Calu3 (cell line): ENCODE measurements around the gene PCGF1. TPM values are rescaled to one million over a fixed set of nuclear protein-coding genes. Genes with fewer than 3 reads are reported as not detected.
A peak's percentile ranks its signal among the peaks of the same experiment; 100 is the strongest.

Source experiments
- Bru-seq: library from RNA; stranded (reverse); fragments of 400-500 nt; gene quantifications from one replicate; lab custom pipeline; 2021; lab: Mats Ljungman, UMichigan
- BruChase-seq, 2 experiments: library from RNA; stranded (reverse); fragments of 400-500 nt; gene quantifications; one replicate each; lab custom pipeline; 2021; lab: Mats Ljungman, UMichigan
- BruUV-seq: library from RNA; stranded (reverse); fragments of 400-500 nt; replicated peaks from 2 replicates; lab custom pipeline; 2021; lab: Mats Ljungman, UMichigan
- CTCF ChIA-PET: fragments of 300-600 bp; sonication (Branson Sonifier 250); formaldehyde crosslinking; loops from one replicate; lab custom pipeline; 2022; ENCODE audit warnings: antibody characterized with exemption; lab: Charles Lee
- DNase-seq: peaks from one replicate; pipeline ENCODE4 v3.0.0; 2022
- H3K27ac Mint-ChIP-seq: one replicate; pipeline ENCODE4 v1.8.0; 2022; ENCODE audit warnings: mixed read lengths; ENCODE audit not compliant: unreplicated experiment
- H3K27me3 Mint-ChIP-seq: one replicate; pipeline ENCODE4 v1.8.0; 2022; ENCODE audit warnings: mixed read lengths; ENCODE audit not compliant: unreplicated experiment
- H3K36me3 Mint-ChIP-seq: one replicate; pipeline ENCODE4 v1.8.0; 2022; ENCODE audit warnings: mild to moderate bottlenecking, moderate library complexity, mixed read lengths; ENCODE audit not compliant: insufficient read depth, unreplicated experiment
- H3K4me1 Mint-ChIP-seq: one replicate; pipeline ENCODE4 v1.8.0; 2022; ENCODE audit warnings: mild to moderate bottlenecking, low read depth, mixed read lengths; ENCODE audit not compliant: unreplicated experiment
- H3K4me3 Mint-ChIP-seq: one replicate; pipeline ENCODE4 v1.8.0; 2022; ENCODE audit warnings: mild to moderate bottlenecking, low read depth, moderate library complexity, mixed read lengths; ENCODE audit not compliant: unreplicated experiment
- H3K9me3 Mint-ChIP-seq: one replicate; pipeline ENCODE4 v1.8.0; 2022; ENCODE audit warnings: low read depth, mixed read lengths; ENCODE audit not compliant: unreplicated experiment
- intact Hi-C: fragments of 100-400 bp; cut with micrococcal nuclease; formaldehyde crosslinking; loops from one replicate; pipeline ENCODE4 v1.10.0; 2022; ENCODE audit not compliant: unreplicated experiment
- long read RNA-seq: library from polyadenylated mRNA; stranded (forward); transcript quantifications from one replicate; pipeline ENCODE4 v2.0.0, GENCODE V29; 2022
- total RNA-seq: library from RNA; stranded (reverse); gene quantifications from 2 replicates; pipeline ENCODE4 v1.2.3, GENCODE V29; 2022
- TF ChIP-seq, protein P1 (sequence below): fragments of 200-600 bp; IDR thresholded peaks from one replicate; pipeline ENCODE4 v1.8.0; 2022; ENCODE audit warnings: antibody characterized with exemption; ENCODE audit not compliant: unreplicated experiment

PCGF1 gene
- 25.9 TPM in 2 replicates for total RNA-seq
- Bru-seq, nascent RNA, result percentile 60 among the genes with signal in this experiment
- percentile 67 among the genes with signal in this experiment for BruChase-seq, experiment 1, labeled RNA remaining after a 6-hour chase
- BruChase-seq, experiment 2, labeled RNA remaining after a 2-hour chase, result percentile 77 among the genes with signal in this experiment
- long read RNA-seq, transcript PCGF1-201 (9 exons, 1,792 nt), result major isoform, 12 of 31 reads
- long read RNA-seq, transcript PCGF1-204 (8 exons, 1,056 nt), result minor isoform, 9 of 31 reads
- long read RNA-seq, partial matches to known transcripts, result 1 of 31 reads
- long read RNA-seq, other reads (novel, unspliced or antisense), result 7 of 31 reads

DNA sequence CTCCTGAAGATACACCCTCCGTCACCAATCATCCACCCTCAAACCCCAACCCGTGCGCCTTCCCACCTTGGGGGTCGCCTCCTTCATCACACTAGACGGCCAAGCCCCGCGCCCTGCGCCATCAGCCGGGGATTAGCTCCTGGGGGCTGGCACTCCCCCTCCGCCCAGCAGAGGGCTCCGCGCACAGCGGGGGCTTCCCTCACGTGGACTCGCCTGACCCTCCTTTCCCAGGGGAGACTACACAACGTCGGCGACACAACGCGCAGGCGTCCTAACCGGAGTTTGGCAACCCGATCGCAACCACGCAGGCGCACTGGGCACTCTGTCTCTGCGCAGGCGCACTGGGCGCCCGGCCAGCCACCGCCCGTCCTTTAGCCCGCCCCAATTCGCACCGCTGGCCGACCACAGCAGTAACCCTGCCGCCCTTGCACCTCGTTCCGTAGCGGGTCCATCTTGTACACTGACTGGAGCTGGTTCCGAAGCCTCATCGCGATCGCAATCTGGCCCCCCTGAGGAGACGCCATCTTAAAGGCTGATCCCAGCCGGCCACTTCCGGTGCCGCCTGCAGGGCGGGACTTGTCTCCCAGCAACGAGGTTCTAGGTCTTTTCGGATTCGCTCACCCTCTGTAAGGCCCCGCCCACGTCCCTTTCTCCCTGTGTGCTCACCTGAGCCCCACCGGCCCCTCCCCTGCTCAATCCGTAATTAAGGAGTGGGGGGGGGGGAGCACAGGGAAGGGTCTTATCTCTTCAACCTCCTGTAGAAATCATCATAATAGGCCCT is at the start of gene PCGF1:
Gene PCGF1 (minus strand): TSS at position 551 of the 781 bp plus-strand sequence. CDS start 27 bp downstream, at position 524.
- CTCF ChIA-PET, result interaction anchor here (0.7 to 1.7 kb wide), 5 partner anchors 18 to 29 kb away, joined by 3 to 6 read pairs (median 3); partner anchors contain the start of genes CCDC142 and TTC31
- no TSS peak for BruUV-seq
- H3K27me3 Mint-ChIP-seq, result peaks cover 38% of the 10 kb centered on the region
- peak within 1 kb of the TSS; percentile 100 for H3K27ac Mint-ChIP-seq
- peak within 1 kb of the TSS; percentile 97 for H3K4me3 Mint-ChIP-seq
- DNase-seq, result peak; percentile 98
- H3K36me3 Mint-ChIP-seq, result peaks cover 50% of the 10 kb centered on the region
- intact Hi-C loops, result loop anchor here (2.0 kb wide), 1 partner anchor 21 kb away; the partner anchor contains the start of genes AUP1 and HTRA2
- TF ChIP-seq, protein P1, sequence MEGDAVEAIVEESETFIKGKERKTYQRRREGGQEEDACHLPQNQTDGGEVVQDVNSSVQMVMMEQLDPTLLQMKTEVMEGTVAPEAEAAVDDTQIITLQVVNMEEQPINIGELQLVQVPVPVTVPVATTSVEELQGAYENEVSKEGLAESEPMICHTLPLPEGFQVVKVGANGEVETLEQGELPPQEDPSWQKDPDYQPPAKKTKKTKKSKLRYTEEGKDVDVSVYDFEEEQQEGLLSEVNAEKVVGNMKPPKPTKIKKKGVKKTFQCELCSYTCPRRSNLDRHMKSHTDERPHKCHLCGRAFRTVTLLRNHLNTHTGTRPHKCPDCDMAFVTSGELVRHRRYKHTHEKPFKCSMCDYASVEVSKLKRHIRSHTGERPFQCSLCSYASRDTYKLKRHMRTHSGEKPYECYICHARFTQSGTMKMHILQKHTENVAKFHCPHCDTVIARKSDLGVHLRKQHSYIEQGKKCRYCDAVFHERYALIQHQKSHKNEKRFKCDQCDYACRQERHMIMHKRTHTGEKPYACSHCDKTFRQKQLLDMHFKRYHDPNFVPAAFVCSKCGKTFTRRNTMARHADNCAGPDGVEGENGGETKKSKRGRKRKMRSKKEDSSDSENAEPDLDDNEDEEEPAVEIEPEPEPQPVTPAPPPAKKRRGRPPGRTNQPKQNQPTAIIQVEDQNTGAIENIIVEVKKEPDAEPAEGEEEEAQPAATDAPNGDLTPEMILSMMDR, result no peak
- no peaks in the 10 kb centered on the region for H3K9me3 Mint-ChIP-seq
- peaks cover 27% of the 10 kb centered on the region for H3K4me1 Mint-ChIP-seq

DNA sequence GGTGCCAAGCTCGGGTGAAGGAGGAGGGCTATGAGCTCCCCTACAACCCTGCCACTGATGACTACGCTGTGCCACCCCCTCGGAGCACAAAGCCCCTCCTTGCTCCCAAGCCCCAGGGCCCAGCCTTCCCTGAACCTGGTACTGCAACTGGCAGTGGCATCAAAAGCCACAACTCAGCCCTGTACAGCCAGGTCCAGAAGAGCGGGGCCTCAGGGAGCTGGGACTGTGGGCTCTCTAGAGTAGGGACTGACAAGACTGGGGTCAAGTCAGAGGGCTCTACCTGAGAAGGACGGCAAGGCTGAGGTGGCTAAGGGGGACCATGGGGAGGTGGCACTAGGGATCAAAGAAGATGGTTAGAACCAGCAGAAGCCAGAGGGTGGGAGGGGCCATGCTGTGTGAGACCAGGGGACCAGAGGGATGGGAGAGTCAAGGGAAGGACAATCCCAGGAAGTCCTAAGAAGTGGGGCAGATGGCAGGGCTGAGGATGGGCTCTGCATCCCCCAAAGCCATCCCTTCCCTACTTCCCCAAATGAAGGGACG is 49.4 kb upstream of the PCGF1 start:
- Mint-ChIP-seq H3K27me3 (peaks cover 24% of the 10 kb centered on the region), H3K27ac (no peak overlapping the region), H3K9me3 (no peaks in the 10 kb centered on the region), H3K36me3 (peaks cover 24% of the 10 kb centered on the region), H3K4me3 (no peak overlapping the region), H3K4me1 (peaks cover 11% of the 10 kb centered on the region)
- no TSS peak for BruUV-seq
- TF ChIP-seq, protein P1, result no peak
- intact Hi-C loops, result no loop called here
- DNase-seq, result no peak
- CTCF ChIA-PET, result interaction anchor here (0.5 to 0.6 kb wide), 2 partner anchors 42 to 165 kb away, joined by 3 read pairs; no protein-coding TSS in a partner anchor

DNA sequence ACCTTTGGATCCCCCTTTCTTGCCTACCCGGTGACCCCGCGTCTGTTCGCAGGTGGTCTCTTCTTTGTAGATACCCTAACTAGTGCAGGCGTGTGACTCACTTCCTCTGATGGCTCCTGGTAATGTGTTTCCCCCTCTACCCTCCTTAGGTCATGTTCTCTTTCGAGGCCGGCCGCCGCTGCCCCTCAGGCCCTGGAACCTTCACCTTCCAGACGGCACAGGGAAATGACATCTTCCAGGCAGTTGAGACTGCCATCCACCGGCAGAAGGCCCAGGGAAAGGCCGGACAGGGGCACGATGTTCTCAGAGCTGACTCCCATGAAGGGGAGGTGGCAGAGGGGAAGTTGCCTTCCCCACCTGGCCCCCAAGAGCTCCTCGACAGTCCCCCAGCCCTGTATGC is 48.7 kb upstream of the PCGF1 start:
- intact Hi-C loops, result no loop called here

More for the DNA sequence above, 48.7 kb upstream of the PCGF1 start:
- no TSS peak for BruUV-seq
- H3K4me3 Mint-ChIP-seq, result no peak overlapping the region
- peaks cover 18% of the 10 kb centered on the region for H3K4me1 Mint-ChIP-seq
- no peaks in the 10 kb centered on the region for H3K9me3 Mint-ChIP-seq
- no peak overlapping the region for H3K27ac Mint-ChIP-seq
- H3K36me3 Mint-ChIP-seq, result peaks cover 24% of the 10 kb centered on the region
- TF ChIP-seq, protein P1, result no peak
- CTCF ChIA-PET, result no interaction called here
- DNase-seq, result no peak
- peaks cover 17% of the 10 kb centered on the region for H3K27me3 Mint-ChIP-seq
